Gastrocnemius medialis (tissue), 4 donors: Measurements from ENCODE around the gene PSAPL1.

ENCODE experiments used
- CTCF ChIP-seq, 5 experiments: fragments of 450-650 bp in 3 of 5; fragments of 200-600 bp in 2 of 5; sonication (generic) in 2 of 5; IDR thresholded peaks in 4 of 5; conservative IDR thresholded peaks in 1 of 5; 1 replicate in 4 of 5; 2 replicates in 1 of 5; pipeline ENCODE4 v1.5.1; 2016 to 2019; ENCODE audit warnings: antibody characterized with exemption in 5 of 5, mild to moderate bottlenecking in 3 of 5, moderate library complexity in 3 of 5
- POLR2A ChIP-seq, 2 donors: fragments of 450-650 bp; IDR thresholded peaks; one replicate each; pipeline ENCODE4 v1.6.1; 2017; ENCODE audit warnings: antibody characterized with exemption in 2 of 2, mild to moderate bottlenecking in 2 of 2, moderate library complexity in 2 of 2

GRCh38 chr4:7431696-7432530 lies 2.8 kb downstream of the PSAPL1 start:
- TF ChIP-seq CTCF (IDR thresholded peaks at IDR 0.05 in 4 of 5, conservative IDR thresholded peaks at IDR 0.05 in 1 of 5) (no peak), POLR2A (IDR thresholded peaks at IDR 0.05) (no peak)
